ENCODE data around the gene FAM83C. TPM values are rescaled to one million over a fixed set of nuclear protein-coding genes. Genes with fewer than 3 reads are reported as not detected.
"Not testable (repeated sequence)": the region's sequence is repeated elsewhere in the genome, so short reads cannot be mapped to it uniquely, and the experiment has no call there.

FAM83C gene
- total RNA-seq, 1 donor from 2014 or later, result not detected

GRCh38 chr20:35260426-35260825 lies 31.8 kb downstream of the FAM83C start:
- peaks cover 8% of the 10 kb centered on the region for H3K9me3 Mint-ChIP-seq (ENCODE audit: unreplicated experiment)
- H3K27ac Mint-ChIP-seq (ENCODE audit: unreplicated experiment), result no peak overlapping the region
- no peak for DNase-seq

GRCh38 chr20:35257175-35257909 lies 34.9 kb downstream of the FAM83C start:
- Mint-ChIP-seq H3K9me3 (ENCODE audit: unreplicated experiment) (no peaks in the 10 kb centered on the region), H3K36me3 (ENCODE audit: unreplicated experiment) (no peaks in the 10 kb centered on the region), H3K27me3 (ENCODE audit: unreplicated experiment) (no peaks in the 10 kb centered on the region)

More at GRCh38 chr20:35260426-35260825, 31.8 kb downstream of the FAM83C start:
- Mint-ChIP-seq H3K27me3 (ENCODE audit: unreplicated experiment) (peaks cover 3% of the 10 kb centered on the region), H3K4me3 (ENCODE audit: unreplicated experiment) (no peak overlapping the region), H3K36me3 (ENCODE audit: unreplicated experiment) (no peaks in the 10 kb centered on the region), H3K4me1 (ENCODE audit: low read depth, unreplicated experiment) (peaks cover 10% of the 10 kb centered on the region)
- TF ChIP-seq CTCF (IDR thresholded peaks at IDR 0.05; ENCODE audit: partially characterized antibody, unreplicated experiment), result no peak

GRCh38 chr20:35254448-35254999 lies 37.7 kb downstream of the FAM83C start:
- H3K27ac Mint-ChIP-seq (ENCODE audit: unreplicated experiment), result no peak overlapping the region
- H3K4me1 Mint-ChIP-seq (ENCODE audit: low read depth, unreplicated experiment), result no peaks in the 10 kb centered on the region
- H3K27me3 Mint-ChIP-seq (ENCODE audit: unreplicated experiment), result no peaks in the 10 kb centered on the region
- H3K36me3 Mint-ChIP-seq (ENCODE audit: unreplicated experiment), result no peaks in the 10 kb centered on the region
- no peaks in the 10 kb centered on the region for H3K9me3 Mint-ChIP-seq (ENCODE audit: unreplicated experiment)
- TF ChIP-seq CTCF (IDR thresholded peaks at IDR 0.05; ENCODE audit: partially characterized antibody, unreplicated experiment), result no peak
- no peak for DNase-seq
- H3K4me3 Mint-ChIP-seq (ENCODE audit: unreplicated experiment), result no peak overlapping the region

More at GRCh38 chr20:35257175-35257909, 34.9 kb downstream of the FAM83C start:
- TF ChIP-seq CTCF (IDR thresholded peaks at IDR 0.05; ENCODE audit: partially characterized antibody, unreplicated experiment), result no peak
- Mint-ChIP-seq H3K4me3 (ENCODE audit: unreplicated experiment) (no peak overlapping the region), H3K4me1 (ENCODE audit: low read depth, unreplicated experiment) (no peaks in the 10 kb centered on the region), H3K27ac (ENCODE audit: unreplicated experiment) (no peak overlapping the region)
- no peak for DNase-seq

- Mint-ChIP-seq H3K4me1 (ENCODE audit: low read depth, unreplicated experiment) (no peaks in the 10 kb centered on the region), H3K4me3 (ENCODE audit: unreplicated experiment) (no peak overlapping the region)
Measured at GRCh38 chr20:35253010-35253409, 39.2 kb downstream of the FAM83C start.

GRCh38 chr20:35252598-35252997 lies 39.6 kb downstream of the FAM83C start:
- not testable (repeated sequence) for DNase-seq; H3K36me3 Mint-ChIP-seq (ENCODE audit: unreplicated experiment); H3K27me3 Mint-ChIP-seq (ENCODE audit: unreplicated experiment); H3K9me3 Mint-ChIP-seq (ENCODE audit: unreplicated experiment); H3K4me1 Mint-ChIP-seq (ENCODE audit: low read depth, unreplicated experiment); H3K4me3 Mint-ChIP-seq (ENCODE audit: unreplicated experiment); H3K27ac Mint-ChIP-seq (ENCODE audit: unreplicated experiment)

More at GRCh38 chr20:35253010-35253409, 39.2 kb downstream of the FAM83C start:
- Mint-ChIP-seq H3K27ac (ENCODE audit: unreplicated experiment) (no peak overlapping the region), H3K9me3 (ENCODE audit: unreplicated experiment) (no peaks in the 10 kb centered on the region), H3K36me3 (ENCODE audit: unreplicated experiment) (no peaks in the 10 kb centered on the region), H3K27me3 (ENCODE audit: unreplicated experiment) (no peaks in the 10 kb centered on the region)
- no peak for TF ChIP-seq CTCF (IDR thresholded peaks at IDR 0.05; ENCODE audit: partially characterized antibody, unreplicated experiment)
- no peak for DNase-seq
